Measurements from ENCODE around the gene ASXL3. TPM values are rescaled to one million over a fixed set of nuclear protein-coding genes. Genes with fewer than 3 reads are reported as not detected.

Gene ASXL3
- polyA plus RNA-seq, 1 donor (not counting 4 experiments of a cell fraction or from before 2014, with no cell fraction given), result not detected

DNA sequence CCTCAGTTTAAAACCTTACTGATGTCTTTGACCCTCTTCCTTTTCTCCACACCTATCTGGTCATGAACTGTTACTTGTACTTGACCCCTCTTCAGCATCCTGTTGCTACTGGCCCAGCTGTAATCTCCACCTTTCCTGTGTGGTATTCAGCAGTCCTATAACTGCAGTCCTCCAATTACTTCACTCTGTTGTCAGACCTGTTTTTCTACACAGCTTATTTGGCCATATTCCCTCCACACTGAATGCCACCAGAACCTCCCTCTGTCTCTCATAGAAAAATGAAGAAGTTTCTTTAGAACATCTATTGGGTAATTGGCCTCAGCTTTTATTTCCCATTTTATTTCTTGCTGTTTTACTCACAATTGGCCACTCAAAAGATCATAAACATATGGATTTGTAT, 155.4 kb downstream of the ASXL3 start:
- no peaks in the 10 kb centered on the region for H4K20me1 ChIP-seq (ENCODE audit: control insufficient read depth, extremely low read depth, insufficient read depth, low read length)
- no peak overlapping the region for H3K27ac ChIP-seq (ENCODE audit: control insufficient read depth, insufficient read depth, low read length)
- dilution Hi-C loops (cut with MboI; ENCODE audit: extremely low pct_ligation_motif_present, low sequenced_read_pairs), result no loop called here
- FAIRE-seq (no peak), DNase-seq (ENCODE audit: low read depth, low spot score) (no peak)
- no peaks in the 10 kb centered on the region for H3K79me2 ChIP-seq (ENCODE audit: control insufficient read depth, insufficient read depth, low read length)
- no peak overlapping the region for H2AFZ ChIP-seq (ENCODE audit: control insufficient read depth, low read length)
- TF ChIP-seq, protein P1, sequence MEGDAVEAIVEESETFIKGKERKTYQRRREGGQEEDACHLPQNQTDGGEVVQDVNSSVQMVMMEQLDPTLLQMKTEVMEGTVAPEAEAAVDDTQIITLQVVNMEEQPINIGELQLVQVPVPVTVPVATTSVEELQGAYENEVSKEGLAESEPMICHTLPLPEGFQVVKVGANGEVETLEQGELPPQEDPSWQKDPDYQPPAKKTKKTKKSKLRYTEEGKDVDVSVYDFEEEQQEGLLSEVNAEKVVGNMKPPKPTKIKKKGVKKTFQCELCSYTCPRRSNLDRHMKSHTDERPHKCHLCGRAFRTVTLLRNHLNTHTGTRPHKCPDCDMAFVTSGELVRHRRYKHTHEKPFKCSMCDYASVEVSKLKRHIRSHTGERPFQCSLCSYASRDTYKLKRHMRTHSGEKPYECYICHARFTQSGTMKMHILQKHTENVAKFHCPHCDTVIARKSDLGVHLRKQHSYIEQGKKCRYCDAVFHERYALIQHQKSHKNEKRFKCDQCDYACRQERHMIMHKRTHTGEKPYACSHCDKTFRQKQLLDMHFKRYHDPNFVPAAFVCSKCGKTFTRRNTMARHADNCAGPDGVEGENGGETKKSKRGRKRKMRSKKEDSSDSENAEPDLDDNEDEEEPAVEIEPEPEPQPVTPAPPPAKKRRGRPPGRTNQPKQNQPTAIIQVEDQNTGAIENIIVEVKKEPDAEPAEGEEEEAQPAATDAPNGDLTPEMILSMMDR (optimal IDR thresholded peaks at IDR 0.05 in 1 of 3, IDR thresholded peaks at IDR 0.05 in 1 of 3, conservative IDR thresholded peaks at IDR 0.05 in 1 of 3; ENCODE audit: extremely low read depth in 1 of 3, insufficient read depth in 2 of 3, low read length in 3 of 3), result no peak
- no peak for TF ChIP-seq EZH2 (IDR thresholded peaks at IDR 0.05; ENCODE audit: low read length)
- H3K27me3 ChIP-seq (ENCODE audit: control insufficient read depth, extremely low read depth, insufficient read depth, low read length), result no peaks in the 10 kb centered on the region
- no peak overlapping the region for H3K4me3 ChIP-seq (ENCODE audit: control insufficient read depth in 2 of 3, extremely low read depth in 1 of 3, insufficient read depth in 2 of 3, low read depth in 1 of 3, low read length in 3 of 3)
- H3K4me2 ChIP-seq (ENCODE audit: control insufficient read depth, extremely low read depth, insufficient read depth, low read depth, low read length), result no peak overlapping the region
- no peak overlapping the region for H3K9ac ChIP-seq (ENCODE audit: control insufficient read depth, extremely low read depth, insufficient read depth, low read length)
- H3K36me3 ChIP-seq (ENCODE audit: control insufficient read depth in 2 of 2, extremely low read depth in 1 of 2, insufficient read depth in 2 of 2, low read length in 2 of 2), result no peaks in the 10 kb centered on the region
- H3K9me3 ChIP-seq (ENCODE audit: control insufficient read depth, low read depth, low read length), result no peaks in the 10 kb centered on the region
- no peaks in the 10 kb centered on the region for H3K9me1 ChIP-seq (ENCODE audit: control insufficient read depth, extremely low read depth, insufficient read depth, low read length)
- H3K4me1 ChIP-seq (ENCODE audit: control insufficient read depth, extremely low read depth, insufficient read depth, low read length), result no peaks in the 10 kb centered on the region

DNA sequence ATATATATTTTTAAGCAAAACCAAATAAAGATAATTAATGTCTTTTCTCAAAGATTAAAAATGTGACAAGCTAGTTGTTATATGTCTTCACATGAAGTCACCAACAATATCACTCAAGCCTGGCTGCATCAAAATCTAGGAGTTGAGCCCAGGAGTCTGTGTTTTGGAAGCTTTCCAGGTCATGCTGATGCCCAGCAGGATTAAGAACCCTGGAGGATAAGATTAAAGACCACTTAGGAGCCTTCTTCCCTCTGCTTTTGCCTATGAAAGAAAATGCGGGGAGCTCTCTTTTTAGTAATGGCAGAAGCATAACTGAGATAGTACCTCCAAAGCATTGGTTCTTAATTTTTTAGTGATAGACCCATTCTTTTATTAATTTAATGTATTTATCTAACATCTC, 157.4 kb downstream of the ASXL3 start:
- Histone ChIP-seq H3K27ac (ENCODE audit: control insufficient read depth, insufficient read depth, low read length) (no peak overlapping the region), H3K79me2 (ENCODE audit: control insufficient read depth, insufficient read depth, low read length) (no peaks in the 10 kb centered on the region), H3K4me3 (ENCODE audit: control insufficient read depth in 2 of 3, extremely low read depth in 1 of 3, insufficient read depth in 2 of 3, low read depth in 1 of 3, low read length in 3 of 3) (no peak overlapping the region), H3K27me3 (ENCODE audit: control insufficient read depth, extremely low read depth, insufficient read depth, low read length) (no peaks in the 10 kb centered on the region), H3K9ac (ENCODE audit: control insufficient read depth, extremely low read depth, insufficient read depth, low read length) (no peak overlapping the region), H2AFZ (ENCODE audit: control insufficient read depth, low read length) (no peak overlapping the region), H3K4me2 (ENCODE audit: control insufficient read depth, extremely low read depth, insufficient read depth, low read depth, low read length) (no peak overlapping the region), H3K9me3 (ENCODE audit: control insufficient read depth, low read depth, low read length) (no peaks in the 10 kb centered on the region), H3K9me1 (ENCODE audit: control insufficient read depth, extremely low read depth, insufficient read depth, low read length) (no peaks in the 10 kb centered on the region), H4K20me1 (ENCODE audit: control insufficient read depth, extremely low read depth, insufficient read depth, low read length) (no peaks in the 10 kb centered on the region), H3K36me3 (ENCODE audit: control insufficient read depth in 2 of 2, extremely low read depth in 1 of 2, insufficient read depth in 2 of 2, low read length in 2 of 2) (no peaks in the 10 kb centered on the region), H3K4me1 (ENCODE audit: control insufficient read depth, extremely low read depth, insufficient read depth, low read length) (no peaks in the 10 kb centered on the region)
- TF ChIP-seq, protein P1 (optimal IDR thresholded peaks at IDR 0.05 in 1 of 3, IDR thresholded peaks at IDR 0.05 in 1 of 3, conservative IDR thresholded peaks at IDR 0.05 in 1 of 3; ENCODE audit: extremely low read depth in 1 of 3, insufficient read depth in 2 of 3, low read length in 3 of 3), result no peak
- TF ChIP-seq EZH2 (IDR thresholded peaks at IDR 0.05; ENCODE audit: low read length), result no peak
- DNase-seq (ENCODE audit: low read depth, low spot score), result no peak
- FAIRE-seq, result no peak
- dilution Hi-C loops (cut with MboI; ENCODE audit: extremely low pct_ligation_motif_present, low sequenced_read_pairs), result no loop called here
